H1 (cell line): Measurements from ENCODE around the gene RTN4. TPM values are rescaled to one million over a fixed set of nuclear protein-coding genes. Genes with fewer than 3 reads are reported as not detected.
A peak's percentile ranks its signal among the peaks of the same experiment; 100 is the strongest.

ENCODE experiments used
- CTCF ChIA-PET: fragments of 300-600 bp; sonication (Branson Sonifier 250); formaldehyde crosslinking; loops from one replicate; lab custom pipeline; 2021; ENCODE audit not compliant: partially characterized antibody; lab: Charles Lee
- POLR2A ChIA-PET: fragments of 300-600 bp; sonication (Branson Sonifier 250); formaldehyde crosslinking; loops from one replicate; lab custom pipeline; 2021; ENCODE audit warnings: inconsistent platforms; ENCODE audit not compliant: partially characterized antibody; lab: Charles Lee
- DNase-seq, 2 experiments: peaks; one replicate each; pipeline versions ENCODE4 v3.0.0 to v3.0.0-alpha.2; 2010 to 2022; ENCODE audit warnings: low spot score in 2 of 2, low read depth in 1 of 2, mixed read lengths in 1 of 2
- FAIRE-seq: peaks from 2 replicates; lab custom pipeline; 2011; peaks lifted over from hg19 to GRCh38; lab: Jason Lieb, UNC
- H2AFZ ChIP-seq: 2 replicates; pipeline ENCODE4 v1.8.1; 2012; ENCODE audit warnings: low read length, inconsistent platforms
- H2AK5ac ChIP-seq: 2 replicates; pipeline ENCODE4 v1.6.1; 2013; ENCODE audit warnings: low read depth, low read length
- H2BK120ac ChIP-seq: replicated peaks from 2 replicates; pipeline ENCODE3; 2013; ENCODE audit warnings: low read depth, low read length, inconsistent platforms
- H2BK12ac ChIP-seq: 2 replicates; pipeline ENCODE4 v1.6.1; 2013; ENCODE audit warnings: low read depth, low read length
- H2BK15ac ChIP-seq: 2 replicates; pipeline ENCODE4 v1.6.1; 2013; ENCODE audit warnings: low read length
- H2BK20ac ChIP-seq: 2 replicates; pipeline ENCODE4 v1.6.1; 2013; ENCODE audit warnings: low read length
- H2BK5ac ChIP-seq: 2 replicates; pipeline ENCODE4 v1.6.1; 2013; ENCODE audit warnings: low read depth, low read length
- H3K14ac ChIP-seq: 2 replicates; pipeline ENCODE4 v1.6.1; 2013; ENCODE audit warnings: inconsistent platforms; ENCODE audit not compliant: insufficient read length
- H3K18ac ChIP-seq: 2 replicates; pipeline ENCODE4 v1.6.1; 2013; ENCODE audit warnings: low read length; ENCODE audit errors: extremely low read depth
- H3K23ac ChIP-seq: 2 replicates; pipeline ENCODE4 v1.6.1; 2013; ENCODE audit warnings: inconsistent platforms; ENCODE audit not compliant: insufficient read length
- H3K23me2 ChIP-seq: 2 replicates; pipeline ENCODE4 v1.6.1; 2013; ENCODE audit warnings: low read depth, low read length
- H3K27ac ChIP-seq: 2 replicates; pipeline ENCODE4 v1.6.1; 2011; ENCODE audit warnings: low read depth, low read length, inconsistent platforms
- H3K27me3 ChIP-seq, 4 experiments: replicated peaks in 1 of 4; 1 replicate in 1 of 4; 2 replicates in 3 of 4; pipeline versions ENCODE4 v1.6.1 to v1.8.1; 2011 to 2013; ENCODE audit warnings: low read length in 3 of 4, mild to moderate bottlenecking in 3 of 4, inconsistent platforms in 2 of 4, mixed read lengths in 2 of 4, moderate library complexity in 1 of 4; ENCODE audit not compliant: control insufficient read depth in 3 of 4, insufficient read depth in 3 of 4; ENCODE audit errors: extremely low read depth in 1 of 4
- H3K36me3 ChIP-seq, 4 experiments: 2 replicates each; pipeline versions ENCODE4 v1.6.1 to v1.8.1; 2011 to 2013; ENCODE audit warnings: mild to moderate bottlenecking in 4 of 4, low read length in 3 of 4, moderate library complexity in 2 of 4, control low read depth in 1 of 4, inconsistent platforms in 1 of 4; ENCODE audit not compliant: insufficient read depth in 4 of 4, control insufficient read depth in 2 of 4
- H3K4ac ChIP-seq: replicated peaks from 2 replicates; pipeline ENCODE3; 2013; ENCODE audit warnings: low read length, low read depth, mixed read lengths, inconsistent platforms; ENCODE audit not compliant: insufficient read length
- H3K4me1 ChIP-seq, 4 experiments: replicated peaks in 1 of 4; 1 replicate in 1 of 4; 2 replicates in 3 of 4; pipeline versions ENCODE4 v1.6.1 to v1.8.1; 2011 to 2013; ENCODE audit warnings: low read length in 3 of 4, inconsistent platforms in 2 of 4, mixed read lengths in 1 of 4; ENCODE audit not compliant: insufficient read depth in 4 of 4, control insufficient read depth in 3 of 4
- H3K4me2 ChIP-seq, 2 experiments: 2 replicates each; pipeline versions ENCODE4 v1.6.1 to v1.8.1; 2011 to 2013; ENCODE audit warnings: low read depth in 2 of 2, low read length in 2 of 2, control low read depth in 1 of 2, inconsistent platforms in 1 of 2, mild to moderate bottlenecking in 1 of 2; ENCODE audit not compliant: insufficient read depth in 1 of 2
- H3K4me3 ChIP-seq, 4 experiments: fragments of 200-600, 300-600 bp in 1 of 4; sonication (generic), shearing (Covaris generic), sonication (Bioruptor Twin) in 1 of 4; 2 replicates each; pipeline versions ENCODE4 v1.5.1 to v1.8.1; 2011 to 2016; ENCODE audit warnings: low read length in 4 of 4, low read depth in 3 of 4, control low read depth in 2 of 4, inconsistent platforms in 2 of 4, mild to moderate bottlenecking in 2 of 4, mixed read lengths in 1 of 4, moderate library complexity in 1 of 4; ENCODE audit not compliant: insufficient read depth in 2 of 4; ENCODE audit errors: extremely low read depth in 1 of 4
- H3K56ac ChIP-seq: replicated peaks from 2 replicates; pipeline ENCODE3; 2013; ENCODE audit warnings: low read depth, mild to moderate bottlenecking, mixed read lengths, low read length, inconsistent platforms; ENCODE audit not compliant: insufficient read length
- H3K79me1 ChIP-seq: 2 replicates; pipeline ENCODE4 v1.6.1; 2013; ENCODE audit warnings: low read depth, low read length, control low read depth
- H3K79me2 ChIP-seq, 2 experiments: 2 replicates each; pipeline versions ENCODE4 v1.6.1 to v1.8.1; 2012 to 2013; ENCODE audit warnings: low read length in 2 of 2, mild to moderate bottlenecking in 2 of 2, inconsistent platforms in 1 of 2; ENCODE audit not compliant: insufficient read depth in 2 of 2, control insufficient read depth in 1 of 2
- H3K9ac ChIP-seq, 4 experiments: replicated peaks in 1 of 4; 1 replicate in 1 of 4; 2 replicates in 3 of 4; pipeline versions ENCODE4 v1.6.1 to v1.8.1; 2011 to 2013; ENCODE audit warnings: low read depth in 3 of 4, low read length in 3 of 4, control low read depth in 2 of 4, mild to moderate bottlenecking in 2 of 4, moderate library complexity in 2 of 4, inconsistent platforms in 1 of 4; ENCODE audit errors: extremely low read depth in 1 of 4
- H3K9me3 ChIP-seq, 2 experiments: 2 replicates each; pipeline versions ENCODE4 v1.6.1 to v1.8.1; 2012 to 2013; ENCODE audit warnings: mild to moderate bottlenecking in 2 of 2, moderate library complexity in 2 of 2, control low read depth in 1 of 2, inconsistent platforms in 1 of 2, low read depth in 1 of 2, low read length in 1 of 2, mixed read lengths in 1 of 2; ENCODE audit not compliant: insufficient read depth in 2 of 2
- H4K20me1 ChIP-seq, 2 experiments: replicated peaks in 1 of 2; 2 replicates each; pipeline versions ENCODE3 to v1.8.1; 2011 to 2013; ENCODE audit warnings: inconsistent platforms in 2 of 2, low read length in 2 of 2, mild to moderate bottlenecking in 1 of 2; ENCODE audit not compliant: insufficient read depth in 2 of 2, control insufficient read depth in 1 of 2
- H4K5ac ChIP-seq: 2 replicates; pipeline ENCODE4 v1.6.1; 2013; ENCODE audit warnings: low read length, low read depth, mixed read lengths, inconsistent platforms; ENCODE audit not compliant: insufficient read length
- H4K8ac ChIP-seq: 2 replicates; pipeline ENCODE4 v1.8.0; 2013; ENCODE audit warnings: mild to moderate bottlenecking, moderate library complexity, low read length, inconsistent platforms; ENCODE audit not compliant: insufficient read depth; ENCODE audit errors: extremely low read depth
- H4K91ac ChIP-seq: replicated peaks from 2 replicates; pipeline ENCODE3; 2013; ENCODE audit warnings: low read length, mixed read lengths, inconsistent platforms; ENCODE audit not compliant: insufficient read length
- CBX5 ChIP-seq: fragments of 300-800, 300-1000 bp; sonication (generic); IDR thresholded peaks from 2 replicates; pipeline ENCODE4 v1.7.1; 2016; ENCODE audit warnings: antibody characterized with exemption, low read length, low read depth
- EZH2 ChIP-seq: fragments of 200-600 bp; sonication (generic); IDR thresholded peaks from 2 replicates; pipeline ENCODE4 v1.7.1; 2012; ENCODE audit warnings: low read depth, mild to moderate bottlenecking, moderate library complexity, low read length, inconsistent platforms; ENCODE audit not compliant: severe bottlenecking
- NRF1 ChIP-seq: IDR thresholded peaks from 2 replicates; pipeline ENCODE4 v1.6.1; 2011; ENCODE audit warnings: mild to moderate bottlenecking, low read depth, low read length, improper control_type of control experiment
- RBBP5 ChIP-seq: IDR thresholded peaks from 2 replicates; pipeline ENCODE4 v1.7.1; 2012; ENCODE audit warnings: low read depth, mild to moderate bottlenecking, inconsistent platforms, low read length, moderate library complexity, borderline replicate concordance
- RFX5 ChIP-seq: IDR thresholded peaks from 2 replicates; pipeline ENCODE4 v1.6.1; 2011; ENCODE audit warnings: low read depth, low read length, improper control_type of control experiment, borderline replicate concordance
- RXRA ChIP-seq: IDR thresholded peaks from 2 replicates; pipeline ENCODE4 v1.6.1; 2011; ENCODE audit warnings: low read depth, mild to moderate bottlenecking, low read length, moderate library complexity; ENCODE audit not compliant: insufficient read depth
- SP4 ChIP-seq: IDR thresholded peaks from 2 replicates; pipeline ENCODE4 v1.6.1; 2012; ENCODE audit warnings: low read length, inconsistent platforms
- TCF12 ChIP-seq: IDR thresholded peaks from 2 replicates; pipeline ENCODE4 v1.6.1; 2011; ENCODE audit warnings: low read depth, mild to moderate bottlenecking, low read length
- WGBS, 2 experiments: shearing (Covaris generic) in 1 of 2; methylation state at CpG; one replicate each; pipeline versions ENCODE4 v1.1.6 to v1.1.7; 2013 to 2015; ENCODE audit warnings: low lambda C conversion rate in 2 of 2, mixed read lengths in 2 of 2, inconsistent platforms in 1 of 2, low coverage in 1 of 2, missing lambda C conversion rate in 1 of 2; ENCODE audit not compliant: insufficient replicate concordance in 2 of 2, insufficient coverage in 1 of 2, insufficient read length in 1 of 2; ENCODE audit errors: extremely low coverage in 1 of 2, missing lambda C conversion rate in 1 of 2; 5-methylcytosine and 5-hydroxymethylcytosine counted together
- polyA plus RNA-seq, 7 experiments: library from polyadenylated mRNA; depleted of rRNA in 3 of 7; stranded (reverse) in 5 of 7; unstranded in 2 of 7; fragments of >200 nt in 5 of 7; fragments of 200-250 nt in 2 of 7; gene quantifications; 1 replicate in 5 of 7; 2 replicates in 1 of 7; 4 replicates in 1 of 7; pipeline versions ENCODE4 v1.2.1 to v1.2.3, GENCODE V29; 2011 to 2013; ENCODE audit warnings: missing spikeins in 2 of 7, mixed read lengths in 2 of 7
- total RNA-seq: library from RNA; stranded (reverse); fragmentation: NEBNext Ultra II Directional; extraction: Animal tissue kit (Norgen Biotek cat#: 25700); gene quantifications from 2 replicates; pipeline ENCODE4 v1.2.1, GENCODE V29; 2021
- TF ChIP-seq, protein P1 (sequence below): IDR thresholded peaks from 2 replicates; pipeline ENCODE4 v1.6.1; 2012; ENCODE audit warnings: inconsistent platforms
- TF ChIP-seq, protein P2 (sequence below): IDR thresholded peaks from 2 replicates; pipeline ENCODE4 v1.6.1; 2012; ENCODE audit warnings: low read length, inconsistent platforms

Gene RTN4
- total and polyA plus RNA-seq, 2 of the 8 experiments (the other 6 are each of a cell fraction or from before 2014, with no cell fraction given), result 179 to 242 TPM

DNA sequence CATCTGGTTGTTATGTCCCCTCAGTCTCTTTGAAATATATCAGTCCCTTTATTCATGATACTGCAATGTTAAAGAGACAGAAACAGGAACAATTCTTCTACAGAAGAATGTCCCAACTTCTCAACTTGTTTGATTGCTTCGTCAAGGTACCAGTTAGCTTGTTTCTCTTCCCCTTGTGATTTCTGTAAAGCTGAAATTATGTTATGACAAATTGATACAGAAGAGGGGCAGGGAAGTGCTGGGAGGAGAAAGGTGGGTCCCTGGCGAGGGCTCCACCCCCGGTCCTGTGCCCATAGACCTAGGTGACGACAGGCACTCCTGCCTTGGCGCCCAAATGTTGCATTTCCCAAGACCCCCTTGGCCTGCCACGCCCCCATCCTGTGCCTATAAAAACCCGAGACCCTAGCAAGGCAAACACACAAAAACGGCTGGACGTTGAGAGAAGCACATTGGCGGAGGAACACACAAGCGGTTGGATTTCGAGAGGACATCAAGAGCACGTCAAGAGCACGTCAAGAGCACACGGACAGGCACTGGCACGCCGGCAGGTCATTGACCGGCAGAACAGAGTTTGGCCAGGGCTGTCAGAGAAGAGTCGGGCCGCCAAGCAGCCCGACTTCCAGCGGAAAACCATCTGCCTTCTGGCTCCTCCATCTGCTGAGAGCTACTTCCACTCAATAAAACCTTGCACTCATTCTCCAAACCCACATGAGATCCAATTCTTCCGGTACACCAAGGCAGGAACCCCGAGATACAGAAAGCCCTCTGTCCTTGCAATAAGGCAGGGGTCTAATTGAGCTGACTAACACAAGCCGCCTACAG lies 11.5 kb upstream of the RTN4 start:
- H4K91ac ChIP-seq, result no peak overlapping the region
- H3K4me1 ChIP-seq, result no peaks in the 10 kb centered on the region
- no peak overlapping the region for H2BK15ac ChIP-seq
- H3K56ac ChIP-seq, result no peak overlapping the region
- ChIA-PET CTCF (interaction anchor here (0.8 to 2.5 kb wide), 8 partner anchors 8 to 108 kb away, joined by 3 to 7 read pairs (median 5); no protein-coding TSS in a partner anchor), POLR2A (interaction anchor here (0.8 to 1.7 kb wide), 3 partner anchors 11 to 74 kb away, joined by 3 to 6 read pairs (median 3); partner anchors contain the start of gene RTN4)
- H3K4me3 ChIP-seq, result no peak overlapping the region
- no peak overlapping the region for H3K9ac ChIP-seq
- no peak overlapping the region for H2AFZ ChIP-seq
- H2BK12ac ChIP-seq, result no peak overlapping the region
- H4K5ac ChIP-seq, result no peak overlapping the region
- no peak overlapping the region for H4K8ac ChIP-seq
- no peaks in the 10 kb centered on the region for H3K9me3 ChIP-seq
- WGBS, 2 experiments, result 95% methylated on average over 25 of the region's 25 CpGs; no CpG with 5 or more reads in 1 of the 2 experiments
- no peaks in the 10 kb centered on the region for H3K27me3 ChIP-seq
- H2BK20ac ChIP-seq, result no peak overlapping the region
- H3K23ac ChIP-seq, result peak overlapping the region; percentile 47
- H3K14ac ChIP-seq, result no peak overlapping the region
- no peaks in the 10 kb centered on the region; the same call in 1 of the 2 replicates for H3K23me2 ChIP-seq
- no peak overlapping the region for H3K4ac ChIP-seq
- no peak overlapping the region for H3K18ac ChIP-seq
- H3K79me2 ChIP-seq, result no peaks in the 10 kb centered on the region
- H3K27ac ChIP-seq, result no peak overlapping the region
- H3K36me3 ChIP-seq, result no peaks in the 10 kb centered on the region
- no peak for DNase-seq
- no peak overlapping the region for H3K4me2 ChIP-seq
- no peak overlapping the region for H2BK120ac ChIP-seq
- no peaks in the 10 kb centered on the region for H3K79me1 ChIP-seq
- FAIRE-seq, result no peak
- H2BK5ac ChIP-seq, result no peak overlapping the region
- H4K20me1 ChIP-seq, result no peaks in the 10 kb centered on the region
- no peak overlapping the region for H2AK5ac ChIP-seq
- TF ChIP-seq NRF1 (no peak), CBX5 (no peak), RXRA (no peak), TCF12 (no peak), SP4 (no peak), RFX5 (no peak), EZH2 (no peak), RBBP5 (no peak)
- TF ChIP-seq, protein P1, sequence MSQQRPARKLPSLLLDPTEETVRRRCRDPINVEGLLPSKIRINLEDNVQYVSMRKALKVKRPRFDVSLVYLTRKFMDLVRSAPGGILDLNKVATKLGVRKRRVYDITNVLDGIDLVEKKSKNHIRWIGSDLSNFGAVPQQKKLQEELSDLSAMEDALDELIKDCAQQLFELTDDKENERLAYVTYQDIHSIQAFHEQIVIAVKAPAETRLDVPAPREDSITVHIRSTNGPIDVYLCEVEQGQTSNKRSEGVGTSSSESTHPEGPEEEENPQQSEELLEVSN, result no peak
- TF ChIP-seq, protein P2, sequence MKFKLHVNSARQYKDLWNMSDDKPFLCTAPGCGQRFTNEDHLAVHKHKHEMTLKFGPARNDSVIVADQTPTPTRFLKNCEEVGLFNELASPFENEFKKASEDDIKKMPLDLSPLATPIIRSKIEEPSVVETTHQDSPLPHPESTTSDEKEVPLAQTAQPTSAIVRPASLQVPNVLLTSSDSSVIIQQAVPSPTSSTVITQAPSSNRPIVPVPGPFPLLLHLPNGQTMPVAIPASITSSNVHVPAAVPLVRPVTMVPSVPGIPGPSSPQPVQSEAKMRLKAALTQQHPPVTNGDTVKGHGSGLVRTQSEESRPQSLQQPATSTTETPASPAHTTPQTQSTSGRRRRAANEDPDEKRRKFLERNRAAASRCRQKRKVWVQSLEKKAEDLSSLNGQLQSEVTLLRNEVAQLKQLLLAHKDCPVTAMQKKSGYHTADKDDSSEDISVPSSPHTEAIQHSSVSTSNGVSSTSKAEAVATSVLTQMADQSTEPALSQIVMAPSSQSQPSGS, result no peak
